Adrenal gland (tissue), 12 donors: ENCODE data around the gene ABCE1. TPM values are rescaled to one million over a fixed set of nuclear protein-coding genes. Genes with fewer than 3 reads are reported as not detected.

Experiments
- DNase-seq, 7 donors: peaks; one replicate each; pipeline ENCODE4 v3.0.0-alpha.2; 2019 to 2020
- H3K27ac ChIP-seq, 5 donors: fragments of 200-600 bp; sonication (generic) in 4 of 5; 1 replicate in 3 of 5; 2 replicates in 2 of 5; pipeline versions ENCODE4 v1.5.1 to v1.8.0; 2016 to 2020; ENCODE audit warnings: mild to moderate bottlenecking in 1 of 5
- H3K27me3 ChIP-seq: fragments of 200-600 bp; 2 replicates; pipeline ENCODE4 v1.8.0; 2021
- H3K36me3 ChIP-seq, 2 donors: fragments of 200-600 bp; replicated peaks in 1 of 2; 1 replicate in 1 of 2; 2 replicates in 1 of 2; pipeline versions ENCODE4 v1.5.1 to v1.8.0; 2018 to 2022
- H3K4me1 ChIP-seq, 2 donors: fragments of 200-600 bp; replicated peaks in 1 of 2; 1 replicate in 1 of 2; 2 replicates in 1 of 2; pipeline versions ENCODE4 v1.5.1 to v1.8.0; 2018 to 2021
- H3K4me3 ChIP-seq, 4 donors: fragments of 200-600 bp; sonication (generic) in 3 of 4; one replicate each; pipeline ENCODE4 v1.5.1; 2016 to 2018
- H3K9me3 ChIP-seq, 3 donors: fragments of 200-600 bp; sonication (generic) in 1 of 3; replicated peaks in 1 of 3; 1 replicate in 2 of 3; 2 replicates in 1 of 3; pipeline versions ENCODE4 v1.5.1 to v1.8.0; 2016 to 2021
- POLR2A ChIP-seq, 2 donors: fragments of 450-650 bp; IDR thresholded peaks; one replicate each; pipeline ENCODE4 v1.6.1; 2017; ENCODE audit warnings: antibody characterized with exemption in 2 of 2, mild to moderate bottlenecking in 2 of 2, moderate library complexity in 1 of 2
- WGBS, 4 donors: extraction: QIAGEN DNeasy Blood & Tissue Kit in 2 of 4; methylation state at CpG; one replicate each; pipeline versions ENCODE4 v1.1.5 to v1.1.7; 2013 to 2017; 5-methylcytosine and 5-hydroxymethylcytosine counted together
- intact Hi-C, 2 donors: fragments of 100-400 bp; cut with DNase I; formaldehyde crosslinking; loops; one replicate each; pipeline versions ENCODE4 v1.14.1 to v1.15.0; 2022 to 2023
- polyA plus RNA-seq, 3 donors: library from polyadenylated mRNA; stranded (reverse); fragments of 200-250 nt in 2 of 3; fragments of 350-450 nt in 1 of 3; fragmentation: Illumina TruSeq in 1 of 3; extraction: RNeasy Lipid Tissue Mini Kit (QIAGEN cat#74804) in 1 of 3; gene quantifications; one replicate each; pipeline ENCODE4 v1.2.3, GENCODE V29; 2013 to 2014
- total RNA-seq, 9 donors: library from RNA; depleted of rRNA in 4 of 9; stranded (reverse); fragments of >200 nt in 4 of 9; fragments of 120-200 nt in 1 of 9; fragmentation: NEBNext Ultra II Directional in 1 of 9; extraction: Animal tissue kit (Norgen Biotek cat#: 25700) in 1 of 9; gene quantifications; one replicate each; pipeline versions ENCODE4 v1.1.0 to v1.2.4, GENCODE V29; 2013 to 2023
- TF ChIP-seq, protein P1 (sequence below), 6 experiments: fragments of 450-650 bp in 4 of 6; fragments of 200-600 bp in 2 of 6; sonication (generic) in 1 of 6; IDR thresholded peaks; 1 replicate in 5 of 6; 2 replicates in 1 of 6; pipeline versions ENCODE4 v1.5.1 to v1.8.0; 2016 to 2021; ENCODE audit warnings: antibody characterized with exemption in 6 of 6, mild to moderate bottlenecking in 2 of 6, moderate library complexity in 1 of 6
- donor health status: healthy with polysubstance abuse.
- donor health status: Bipolar disorder and iron deficiency.
- donor health status: DM: yes; HTN: yes; CAD: no.
- donor health status: DM: no; HTN: no; CAD: no.
- donor health status: DM: no; HTN: no; CAD: no.
- donor health status: DM: yes; HTN: yes; CAD: no.

ABCE1 gene
- total and polyA plus RNA-seq, 12 donors, result 14.9 to 82.0 (median 50.6) TPM

DNA sequence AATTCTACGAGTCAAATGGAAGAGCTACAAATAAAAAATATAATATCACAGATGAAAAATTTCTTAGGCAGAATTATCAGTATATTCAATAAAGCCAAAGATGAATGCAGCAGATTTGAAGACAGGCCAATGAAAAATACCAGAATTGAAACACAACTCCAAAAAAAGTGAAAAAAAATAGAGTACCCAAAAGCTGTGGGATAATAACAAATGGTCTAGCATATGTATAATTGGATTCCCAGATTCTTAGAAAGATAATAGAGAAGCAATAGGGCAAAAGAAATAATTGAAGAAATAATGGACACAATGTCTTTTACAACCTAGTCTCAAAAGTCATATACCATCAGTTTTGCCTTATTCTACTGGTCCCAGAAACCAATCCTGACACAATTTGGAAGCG is 4.5 kb upstream of the ABCE1 start:
- TF ChIP-seq, protein P1, sequence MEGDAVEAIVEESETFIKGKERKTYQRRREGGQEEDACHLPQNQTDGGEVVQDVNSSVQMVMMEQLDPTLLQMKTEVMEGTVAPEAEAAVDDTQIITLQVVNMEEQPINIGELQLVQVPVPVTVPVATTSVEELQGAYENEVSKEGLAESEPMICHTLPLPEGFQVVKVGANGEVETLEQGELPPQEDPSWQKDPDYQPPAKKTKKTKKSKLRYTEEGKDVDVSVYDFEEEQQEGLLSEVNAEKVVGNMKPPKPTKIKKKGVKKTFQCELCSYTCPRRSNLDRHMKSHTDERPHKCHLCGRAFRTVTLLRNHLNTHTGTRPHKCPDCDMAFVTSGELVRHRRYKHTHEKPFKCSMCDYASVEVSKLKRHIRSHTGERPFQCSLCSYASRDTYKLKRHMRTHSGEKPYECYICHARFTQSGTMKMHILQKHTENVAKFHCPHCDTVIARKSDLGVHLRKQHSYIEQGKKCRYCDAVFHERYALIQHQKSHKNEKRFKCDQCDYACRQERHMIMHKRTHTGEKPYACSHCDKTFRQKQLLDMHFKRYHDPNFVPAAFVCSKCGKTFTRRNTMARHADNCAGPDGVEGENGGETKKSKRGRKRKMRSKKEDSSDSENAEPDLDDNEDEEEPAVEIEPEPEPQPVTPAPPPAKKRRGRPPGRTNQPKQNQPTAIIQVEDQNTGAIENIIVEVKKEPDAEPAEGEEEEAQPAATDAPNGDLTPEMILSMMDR (IDR thresholded peaks at IDR 0.05), result no peak
- no peak overlapping the region for H3K4me3 ChIP-seq
- 96 to 100% (median 97%) methylated on average over 2 of the region's 2 CpGs for WGBS, 4 donors
- DNase-seq, result no peak
- intact Hi-C loops, result loop anchor here in 1 of 2 donors (10.0 kb wide), 1 partner anchor 919 kb away; no protein-coding TSS in a partner anchor
- peaks cover 0 to 7% of the 10 kb centered on the region in 2 donors for H3K36me3 ChIP-seq
- peaks cover 8 to 13% of the 10 kb centered on the region in 2 donors for H3K4me1 ChIP-seq
- no peaks in the 10 kb centered on the region for H3K27me3 ChIP-seq
- no peak overlapping the region for H3K27ac ChIP-seq
- peaks cover 0 to 7% (median 0%) of the 10 kb centered on the region in 3 donors for H3K9me3 ChIP-seq

DNA sequence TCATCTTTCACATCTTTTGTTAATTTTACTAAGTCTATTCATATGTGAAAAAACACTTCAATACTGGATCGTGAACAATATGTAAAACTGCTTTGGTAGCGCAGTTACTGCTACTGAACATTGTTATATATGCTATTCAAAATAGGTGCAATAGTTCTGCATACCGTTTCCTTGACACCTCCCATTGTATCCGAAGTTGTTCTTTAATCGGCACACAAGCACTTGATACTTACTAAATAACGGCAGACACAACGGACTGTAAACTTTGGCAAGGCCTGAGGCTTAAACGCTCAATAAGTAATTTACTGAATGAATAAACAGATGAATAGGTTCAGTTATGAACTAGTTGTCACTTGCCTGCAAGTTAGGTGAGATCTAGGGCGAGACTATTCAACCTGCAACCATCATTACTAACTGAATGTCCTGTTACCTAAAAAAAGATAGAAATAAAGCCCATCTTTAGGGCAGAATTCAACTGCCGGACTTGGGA is 735 bp upstream of the ABCE1 start:
- peak overlapping the region; percentile 18 to 89 (median 58) for H3K4me3 ChIP-seq
- H3K36me3 ChIP-seq, result peaks cover 0 to 7% of the 10 kb centered on the region in 2 donors
- intact Hi-C loops, result loop anchor here in 1 of 2 donors (10.0 kb wide), 1 partner anchor 923 kb away; no protein-coding TSS in a partner anchor
- H3K27ac ChIP-seq, result peak overlapping the region; percentile 79 to 97 (median 94)
- TF ChIP-seq POLR2A (IDR thresholded peaks at IDR 0.05), result no peak
- TF ChIP-seq, protein P1 (IDR thresholded peaks at IDR 0.05), result no peak
- no peak for DNase-seq
- no peaks in the 10 kb centered on the region for H3K27me3 ChIP-seq
- peaks cover 19 to 46% of the 10 kb centered on the region in 2 donors for H3K4me1 ChIP-seq
- peaks cover 0 to 7% (median 0%) of the 10 kb centered on the region in 3 donors for H3K9me3 ChIP-seq
- WGBS, 4 donors, result 9 to 10% (median 9%) methylated on average over 10 of the region's 10 CpGs

DNA sequence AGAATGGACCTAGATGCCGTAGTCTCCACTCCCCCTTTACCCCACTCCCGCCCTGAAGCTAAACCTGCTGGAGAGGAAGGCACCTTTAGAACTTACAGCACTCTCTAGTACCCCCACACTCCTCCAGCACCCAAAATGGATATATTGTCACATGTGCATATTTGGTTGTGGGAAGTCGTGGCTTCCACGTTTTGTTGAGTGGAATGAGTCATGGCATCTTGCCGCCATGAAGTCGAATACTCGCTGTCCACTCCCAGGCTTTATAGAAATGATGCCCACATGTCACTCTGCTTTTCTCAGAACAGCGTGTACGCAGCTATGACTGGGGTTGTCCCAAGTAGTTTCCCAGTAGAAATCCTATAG is 545 bp downstream of the ABCE1 start:
- H3K9me3 ChIP-seq, result peaks cover 0 to 5% (median 0%) of the 10 kb centered on the region in 3 donors
- 0 to 1% (median 0%) methylated on average over 2 to 9 of the region's 9 CpGs for WGBS, 4 donors
- no peak for TF ChIP-seq POLR2A (IDR thresholded peaks at IDR 0.05)
- TF ChIP-seq, protein P1 (IDR thresholded peaks at IDR 0.05), result no peak
- intact Hi-C loops, result loop anchor here in 1 of 2 donors (10.0 kb wide), 1 partner anchor 924 kb away; no protein-coding TSS in a partner anchor
- H3K27ac ChIP-seq, result peak overlapping the region; percentile 79 to 97 (median 94)
- no peaks in the 10 kb centered on the region for H3K27me3 ChIP-seq
- peak; percentile 27 to 71 (median 43) for DNase-seq
- peak overlapping the region; percentile 35 to 89 (median 65) for H3K4me3 ChIP-seq
- H3K36me3 ChIP-seq, result peaks cover 0 to 4% of the 10 kb centered on the region in 2 donors
- peaks cover 19 to 55% of the 10 kb centered on the region in 2 donors for H3K4me1 ChIP-seq

DNA sequence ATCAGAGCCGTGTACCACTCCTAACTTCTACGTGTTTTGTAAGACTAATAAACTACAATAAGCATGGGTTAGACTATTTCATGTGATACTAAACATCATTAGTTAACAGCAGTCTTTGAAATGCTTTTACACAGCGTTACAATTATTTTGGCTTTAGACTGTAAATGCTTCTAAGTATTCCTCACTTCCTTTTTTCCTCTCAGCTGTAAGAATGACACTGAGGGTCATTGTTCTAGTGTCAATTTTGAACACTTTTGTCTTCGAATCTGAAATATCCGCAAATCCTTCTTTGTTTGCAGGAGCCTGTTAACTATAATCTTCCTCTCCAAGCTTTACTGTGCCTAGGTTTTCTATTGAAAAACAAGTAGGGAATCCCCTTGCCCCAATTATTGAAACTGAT is 1.5 kb downstream of the ABCE1 start:
- Histone ChIP-seq H3K36me3 (peaks cover 0 to 7% of the 10 kb centered on the region in 2 donors), H3K4me3 (peak overlapping the region in 1 of 4 donors; percentile 80), H3K27ac (no peak overlapping the region), H3K27me3 (no peaks in the 10 kb centered on the region), H3K9me3 (no peaks in the 10 kb centered on the region), H3K4me1 (peaks cover 19 to 55% of the 10 kb centered on the region in 2 donors)
- 29 to 41% (median 34%) methylated on average over 5 of the region's 5 CpGs for WGBS, 4 donors
- intact Hi-C loops, result loop anchor here in 1 of 2 donors (10.0 kb wide), 1 partner anchor 925 kb away; no protein-coding TSS in a partner anchor
- DNase-seq, result no peak
- no peak for TF ChIP-seq POLR2A (IDR thresholded peaks at IDR 0.05)
- TF ChIP-seq, protein P1 (IDR thresholded peaks at IDR 0.05), result no peak
